ENCODE measurements around the gene HSPD1.

- TF ChIP-seq POLR2A (IDR thresholded peaks at IDR 0.05; ENCODE audit: low read length) (peak; percentile 11), GATA1 (IDR thresholded peaks at IDR 0.05; ENCODE audit: low read depth, low read length) (no peak)
These were observed 45.7 kb downstream of the HSPD1 start for GRCh38 chr2:197453914-197454398.

Measured in erythroblast (primary cell).